GM12878 (cell line): ENCODE data around the gene RPA3. TPM values are rescaled to one million over a fixed set of nuclear protein-coding genes. Genes with fewer than 3 reads are reported as not detected.
A peak's percentile ranks its signal among the peaks of the same experiment; 100 is the strongest.

ENCODE experiments used
- ASH2L ChIP-seq: fragments of 300-600, 200-600 bp; sonication (generic); IDR thresholded peaks from 2 replicates; pipeline ENCODE4 v1.6.1; 2017; ENCODE audit warnings: low read depth, mild to moderate bottlenecking, borderline replicate concordance
- ATF3 ChIP-seq: IDR thresholded peaks from 2 replicates; pipeline ENCODE4 v1.6.1; 2011; ENCODE audit warnings: low read depth, mild to moderate bottlenecking, low read length, moderate library complexity, borderline replicate concordance; ENCODE audit errors: extremely low read depth
- EGR1 ChIP-seq, 2 experiments: IDR thresholded peaks; 1 replicate in 1 of 2; 2 replicates in 1 of 2; pipeline ENCODE4 v1.6.1; 2011 to 2012; ENCODE audit warnings: low read depth in 2 of 2, low read length in 2 of 2, borderline replicate concordance in 1 of 2, mild to moderate bottlenecking in 1 of 2, moderate library complexity in 1 of 2
- FOXK2 ChIP-seq: fragments of 450-650 bp; IDR thresholded peaks from 2 replicates; pipeline ENCODE4 v1.6.1; 2017; ENCODE audit warnings: mild to moderate bottlenecking, moderate library complexity
- SUPT20H ChIP-seq: IDR thresholded peaks from 2 replicates; pipeline ENCODE4 v1.6.1; 2011; ENCODE audit warnings: low read depth, mild to moderate bottlenecking, low read length, moderate library complexity, borderline replicate concordance; ENCODE audit not compliant: control insufficient read depth
- TARDBP ChIP-seq: IDR thresholded peaks from 2 replicates; pipeline ENCODE4 v1.6.1; 2016; ENCODE audit warnings: borderline replicate concordance
- TCF7 ChIP-seq: IDR thresholded peaks from 2 replicates; pipeline ENCODE4 v1.6.1; 2014; ENCODE audit warnings: antibody characterized with exemption, borderline replicate concordance
- polyA plus RNA-seq, 11 experiments: library from polyadenylated mRNA; depleted of rRNA in 4 of 11; unstranded in 6 of 11; stranded (reverse) in 5 of 11; fragments of >200 nt; fragmentation: Nextera tagmentation in 4 of 11; fragmentation: Illumina TruSeq in 1 of 11; extraction: Ambion mirVana in 4 of 11; extraction: Trizol in 1 of 11; gene quantifications; 1 replicate in 1 of 11; 2 replicates in 10 of 11; pipeline versions ENCODE4 v1.2.1 to v1.2.3, GENCODE V29; 2011 to 2016; ENCODE audit warnings: inconsistent platforms in 2 of 11, missing spikeins in 2 of 11, low read depth in 1 of 11
- total RNA-seq, 4 experiments: library from RNA; depleted of rRNA in 3 of 4; stranded (reverse); fragments of >200 nt in 3 of 4; fragmentation: Illumina TruSeq in 1 of 4; extraction: Trizol in 1 of 4; gene quantifications; 2 replicates each; pipeline versions ENCODE4 v1.2.1 to v1.2.3, GENCODE V29; 2013 to 2021
- TF ChIP-seq, protein P1 (sequence below): fragments of 450-650 bp; IDR thresholded peaks from 2 replicates; pipeline ENCODE4 v1.6.1; 2016; ENCODE audit warnings: mild to moderate bottlenecking
- TF ChIP-seq, protein P2 (sequence below): fragments of 450-650 bp; IDR thresholded peaks from 2 replicates; pipeline ENCODE4 v1.6.1; 2017; ENCODE audit warnings: mild to moderate bottlenecking
- TF ChIP-seq, protein P3 (sequence below): fragments of 450-650 bp; IDR thresholded peaks from 2 replicates; pipeline ENCODE4 v1.6.1; 2017; ENCODE audit warnings: borderline replicate concordance

Gene RPA3
- total and polyA plus RNA-seq, 10 of the 15 experiments (the other 5 are each of a cell fraction or from before 2014, with no cell fraction given) = 60.2 to 343 (median 112) TPM

- TF ChIP-seq, protein P1, sequence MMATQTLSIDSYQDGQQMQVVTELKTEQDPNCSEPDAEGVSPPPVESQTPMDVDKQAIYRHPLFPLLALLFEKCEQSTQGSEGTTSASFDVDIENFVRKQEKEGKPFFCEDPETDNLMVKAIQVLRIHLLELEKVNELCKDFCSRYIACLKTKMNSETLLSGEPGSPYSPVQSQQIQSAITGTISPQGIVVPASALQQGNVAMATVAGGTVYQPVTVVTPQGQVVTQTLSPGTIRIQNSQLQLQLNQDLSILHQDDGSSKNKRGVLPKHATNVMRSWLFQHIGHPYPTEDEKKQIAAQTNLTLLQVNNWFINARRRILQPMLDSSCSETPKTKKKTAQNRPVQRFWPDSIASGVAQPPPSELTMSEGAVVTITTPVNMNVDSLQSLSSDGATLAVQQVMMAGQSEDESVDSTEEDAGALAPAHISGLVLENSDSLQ = no peak
- TF ChIP-seq ATF3 (no peak), ASH2L (no peak), FOXK2 (no peak; the same call in 1 of the 2 replicates), TARDBP (0 out of 2 replicates have a peak, but pooled peaks have one; percentile 7), SUPT20H (no peak), EGR1 (IDR thresholded peaks at IDR 0.05; ENCODE audit: borderline replicate concordance in 1 of 2, low read depth in 2 of 2, low read length in 2 of 2) (no peak), TCF7 (peak; percentile 23; the same call in 1 of the 2 replicates)
- TF ChIP-seq, protein P2, sequence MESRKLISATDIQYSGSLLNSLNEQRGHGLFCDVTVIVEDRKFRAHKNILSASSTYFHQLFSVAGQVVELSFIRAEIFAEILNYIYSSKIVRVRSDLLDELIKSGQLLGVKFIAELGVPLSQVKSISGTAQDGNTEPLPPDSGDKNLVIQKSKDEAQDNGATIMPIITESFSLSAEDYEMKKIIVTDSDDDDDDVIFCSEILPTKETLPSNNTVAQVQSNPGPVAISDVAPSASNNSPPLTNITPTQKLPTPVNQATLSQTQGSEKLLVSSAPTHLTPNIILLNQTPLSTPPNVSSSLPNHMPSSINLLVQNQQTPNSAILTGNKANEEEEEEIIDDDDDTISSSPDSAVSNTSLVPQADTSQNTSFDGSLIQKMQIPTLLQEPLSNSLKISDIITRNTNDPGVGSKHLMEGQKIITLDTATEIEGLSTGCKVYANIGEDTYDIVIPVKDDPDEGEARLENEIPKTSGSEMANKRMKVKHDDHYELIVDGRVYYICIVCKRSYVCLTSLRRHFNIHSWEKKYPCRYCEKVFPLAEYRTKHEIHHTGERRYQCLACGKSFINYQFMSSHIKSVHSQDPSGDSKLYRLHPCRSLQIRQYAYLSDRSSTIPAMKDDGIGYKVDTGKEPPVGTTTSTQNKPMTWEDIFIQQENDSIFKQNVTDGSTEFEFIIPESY = no peak
- TF ChIP-seq, protein P3, sequence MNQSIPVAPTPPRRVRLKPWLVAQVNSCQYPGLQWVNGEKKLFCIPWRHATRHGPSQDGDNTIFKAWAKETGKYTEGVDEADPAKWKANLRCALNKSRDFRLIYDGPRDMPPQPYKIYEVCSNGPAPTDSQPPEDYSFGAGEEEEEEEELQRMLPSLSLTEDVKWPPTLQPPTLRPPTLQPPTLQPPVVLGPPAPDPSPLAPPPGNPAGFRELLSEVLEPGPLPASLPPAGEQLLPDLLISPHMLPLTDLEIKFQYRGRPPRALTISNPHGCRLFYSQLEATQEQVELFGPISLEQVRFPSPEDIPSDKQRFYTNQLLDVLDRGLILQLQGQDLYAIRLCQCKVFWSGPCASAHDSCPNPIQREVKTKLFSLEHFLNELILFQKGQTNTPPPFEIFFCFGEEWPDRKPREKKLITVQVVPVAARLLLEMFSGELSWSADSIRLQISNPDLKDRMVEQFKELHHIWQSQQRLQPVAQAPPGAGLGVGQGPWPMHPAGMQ = no peak
Observed at GRCh38 chr7:7639847-7640220, 78.6 kb downstream of the RPA3 start (continued).
